GM21786 (cell line): ENCODE results near the gene PSKH1.
"Not testable (repeated sequence)": the region's sequence is repeated elsewhere in the genome, so short reads cannot be mapped to it uniquely, and the experiment has no call there.

Experiments used
- ATAC-seq: cut with Tn5 transposase; IDR thresholded peaks from one replicate; pipeline ENCODE4 v1.9.1; 2021; ENCODE audit not compliant: unreplicated experiment

Gene PSKH1

GRCh38 chr16:67923414-67924116, 30.5 kb downstream of the PSKH1 start:
- ATAC-seq: no peak

- ATAC-seq: no peak
Observed at GRCh38 chr16:67924140-67924906, 31.3 kb downstream of the PSKH1 start.

GRCh38 chr16:67926181-67926750, 33.2 kb downstream of the PSKH1 start:
- no peak for ATAC-seq

GRCh38 chr16:67927131-67927941, 34.3 kb downstream of the PSKH1 start:
- ATAC-seq: no peak

GRCh38 chr16:67928147-67928546, 35.1 kb downstream of the PSKH1 start:
- no peak for ATAC-seq

GRCh38 chr16:67928561-67929364, 35.7 kb downstream of the PSKH1 start:
- ATAC-seq: no peak

GRCh38 chr16:67930191-67930590, 37.1 kb downstream of the PSKH1 start:
- no peak for ATAC-seq

- no peak for ATAC-seq
Observed at GRCh38 chr16:67930678-67931211, 37.7 kb downstream of the PSKH1 start.

GRCh38 chr16:67931712-67932461, 38.8 kb downstream of the PSKH1 start, which contains the start of gene CTRL:
CTRL (minus strand) TSS chr16:67931862; CDS start chr16:67931852, 10 bp downstream.
- no peak for ATAC-seq

- no peak for ATAC-seq
Observed at GRCh38 chr16:67932462-67932840, 39.4 kb downstream of the PSKH1 start.

GRCh38 chr16:67933805-67934204, 40.8 kb downstream of the PSKH1 start:
- ATAC-seq: no peak

- no peak for ATAC-seq
Observed at GRCh38 chr16:67934306-67935100, 41.4 kb downstream of the PSKH1 start.

GRCh38 chr16:67935101-67935401, 42.0 kb downstream of the PSKH1 start:
- no peak for ATAC-seq

GRCh38 chr16:67935402-67936123, 42.5 kb downstream of the PSKH1 start:
- peak; percentile 90 for ATAC-seq

- ATAC-seq: peak; percentile 2
Observed at GRCh38 chr16:67936124-67936879, 43.2 kb downstream of the PSKH1 start, which contains the start of gene PSMB10. PSMB10 (minus strand) TSS chr16:67936850; CDS start chr16:67936749, 101 bp downstream.

- ATAC-seq: peak; percentile 55
Observed at GRCh38 chr16:67936880-67937605, 44.0 kb downstream of the PSKH1 start.

- not testable (repeated sequence) for ATAC-seq
Observed at GRCh38 chr16:67937713-67938112, 44.7 kb downstream of the PSKH1 start.
